Ishikawa (cell line): ENCODE measurements around the gene OR2M3.

Source experiments
- CEBPB ChIP-seq: IDR thresholded peaks from 2 replicates; pipeline ENCODE4 v1.6.1; 2012
- CREB1 ChIP-seq: IDR thresholded peaks from 2 replicates; pipeline ENCODE4 v1.6.1; 2012; ENCODE audit warnings: low read depth
- EGR1 ChIP-seq: IDR thresholded peaks from 2 replicates; pipeline ENCODE4 v1.6.1; 2012
- EP300 ChIP-seq: IDR thresholded peaks from 2 replicates; pipeline ENCODE4 v1.6.1; 2012; ENCODE audit warnings: borderline replicate concordance
- NFIC ChIP-seq: IDR thresholded peaks from 2 replicates; pipeline ENCODE4 v1.6.1; 2012
- RAD21 ChIP-seq: IDR thresholded peaks from 2 replicates; pipeline ENCODE4 v1.6.1; 2012; ENCODE audit warnings: low read depth
- TAF1 ChIP-seq: IDR thresholded peaks from 2 replicates; pipeline ENCODE4 v1.6.1; 2012; ENCODE audit warnings: low read depth, mild to moderate bottlenecking
- TCF12 ChIP-seq: IDR thresholded peaks from 2 replicates; pipeline ENCODE4 v1.6.1; 2012; ENCODE audit warnings: low read depth
- USF1 ChIP-seq: IDR thresholded peaks from 2 replicates; pipeline ENCODE4 v1.6.1; 2012
- YY1 ChIP-seq: IDR thresholded peaks from 2 replicates; pipeline ENCODE4 v1.6.1; 2012; ENCODE audit warnings: low read depth
- ZBTB7A ChIP-seq: IDR thresholded peaks from 2 replicates; pipeline ENCODE4 v1.6.1; 2012; ENCODE audit warnings: low read depth
- TF ChIP-seq, protein P1 (sequence below): IDR thresholded peaks from 2 replicates; pipeline ENCODE4 v1.6.1; 2012
- TF ChIP-seq, protein P2 (sequence below): IDR thresholded peaks from 2 replicates; pipeline ENCODE4 v1.6.1; 2012; ENCODE audit warnings: low read depth, mild to moderate bottlenecking

- no peak for TF ChIP-seq RAD21
- no peak for TF ChIP-seq EGR1
- TF ChIP-seq, protein P1, sequence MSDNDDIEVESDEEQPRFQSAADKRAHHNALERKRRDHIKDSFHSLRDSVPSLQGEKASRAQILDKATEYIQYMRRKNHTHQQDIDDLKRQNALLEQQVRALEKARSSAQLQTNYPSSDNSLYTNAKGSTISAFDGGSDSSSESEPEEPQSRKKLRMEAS, result no peak
- no peak for TF ChIP-seq CEBPB
- no peak for TF ChIP-seq USF1
- TF ChIP-seq TAF1, result no peak
- no peak for TF ChIP-seq ZBTB7A
- TF ChIP-seq, protein P2, sequence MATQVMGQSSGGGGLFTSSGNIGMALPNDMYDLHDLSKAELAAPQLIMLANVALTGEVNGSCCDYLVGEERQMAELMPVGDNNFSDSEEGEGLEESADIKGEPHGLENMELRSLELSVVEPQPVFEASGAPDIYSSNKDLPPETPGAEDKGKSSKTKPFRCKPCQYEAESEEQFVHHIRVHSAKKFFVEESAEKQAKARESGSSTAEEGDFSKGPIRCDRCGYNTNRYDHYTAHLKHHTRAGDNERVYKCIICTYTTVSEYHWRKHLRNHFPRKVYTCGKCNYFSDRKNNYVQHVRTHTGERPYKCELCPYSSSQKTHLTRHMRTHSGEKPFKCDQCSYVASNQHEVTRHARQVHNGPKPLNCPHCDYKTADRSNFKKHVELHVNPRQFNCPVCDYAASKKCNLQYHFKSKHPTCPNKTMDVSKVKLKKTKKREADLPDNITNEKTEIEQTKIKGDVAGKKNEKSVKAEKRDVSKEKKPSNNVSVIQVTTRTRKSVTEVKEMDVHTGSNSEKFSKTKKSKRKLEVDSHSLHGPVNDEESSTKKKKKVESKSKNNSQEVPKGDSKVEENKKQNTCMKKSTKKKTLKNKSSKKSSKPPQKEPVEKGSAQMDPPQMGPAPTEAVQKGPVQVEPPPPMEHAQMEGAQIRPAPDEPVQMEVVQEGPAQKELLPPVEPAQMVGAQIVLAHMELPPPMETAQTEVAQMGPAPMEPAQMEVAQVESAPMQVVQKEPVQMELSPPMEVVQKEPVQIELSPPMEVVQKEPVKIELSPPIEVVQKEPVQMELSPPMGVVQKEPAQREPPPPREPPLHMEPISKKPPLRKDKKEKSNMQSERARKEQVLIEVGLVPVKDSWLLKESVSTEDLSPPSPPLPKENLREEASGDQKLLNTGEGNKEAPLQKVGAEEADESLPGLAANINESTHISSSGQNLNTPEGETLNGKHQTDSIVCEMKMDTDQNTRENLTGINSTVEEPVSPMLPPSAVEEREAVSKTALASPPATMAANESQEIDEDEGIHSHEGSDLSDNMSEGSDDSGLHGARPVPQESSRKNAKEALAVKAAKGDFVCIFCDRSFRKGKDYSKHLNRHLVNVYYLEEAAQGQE, result no peak
- no peak for TF ChIP-seq TCF12
- TF ChIP-seq YY1, result no peak
- no peak for TF ChIP-seq EP300
- no peak for TF ChIP-seq CREB1
- no peak for TF ChIP-seq NFIC
These were observed 28.5 kb downstream of the OR2M3 start for GRCh38 chr1:248225537-248225936.
